ENCODE data around the gene WDR11.

The WDR11 gene, protein sequence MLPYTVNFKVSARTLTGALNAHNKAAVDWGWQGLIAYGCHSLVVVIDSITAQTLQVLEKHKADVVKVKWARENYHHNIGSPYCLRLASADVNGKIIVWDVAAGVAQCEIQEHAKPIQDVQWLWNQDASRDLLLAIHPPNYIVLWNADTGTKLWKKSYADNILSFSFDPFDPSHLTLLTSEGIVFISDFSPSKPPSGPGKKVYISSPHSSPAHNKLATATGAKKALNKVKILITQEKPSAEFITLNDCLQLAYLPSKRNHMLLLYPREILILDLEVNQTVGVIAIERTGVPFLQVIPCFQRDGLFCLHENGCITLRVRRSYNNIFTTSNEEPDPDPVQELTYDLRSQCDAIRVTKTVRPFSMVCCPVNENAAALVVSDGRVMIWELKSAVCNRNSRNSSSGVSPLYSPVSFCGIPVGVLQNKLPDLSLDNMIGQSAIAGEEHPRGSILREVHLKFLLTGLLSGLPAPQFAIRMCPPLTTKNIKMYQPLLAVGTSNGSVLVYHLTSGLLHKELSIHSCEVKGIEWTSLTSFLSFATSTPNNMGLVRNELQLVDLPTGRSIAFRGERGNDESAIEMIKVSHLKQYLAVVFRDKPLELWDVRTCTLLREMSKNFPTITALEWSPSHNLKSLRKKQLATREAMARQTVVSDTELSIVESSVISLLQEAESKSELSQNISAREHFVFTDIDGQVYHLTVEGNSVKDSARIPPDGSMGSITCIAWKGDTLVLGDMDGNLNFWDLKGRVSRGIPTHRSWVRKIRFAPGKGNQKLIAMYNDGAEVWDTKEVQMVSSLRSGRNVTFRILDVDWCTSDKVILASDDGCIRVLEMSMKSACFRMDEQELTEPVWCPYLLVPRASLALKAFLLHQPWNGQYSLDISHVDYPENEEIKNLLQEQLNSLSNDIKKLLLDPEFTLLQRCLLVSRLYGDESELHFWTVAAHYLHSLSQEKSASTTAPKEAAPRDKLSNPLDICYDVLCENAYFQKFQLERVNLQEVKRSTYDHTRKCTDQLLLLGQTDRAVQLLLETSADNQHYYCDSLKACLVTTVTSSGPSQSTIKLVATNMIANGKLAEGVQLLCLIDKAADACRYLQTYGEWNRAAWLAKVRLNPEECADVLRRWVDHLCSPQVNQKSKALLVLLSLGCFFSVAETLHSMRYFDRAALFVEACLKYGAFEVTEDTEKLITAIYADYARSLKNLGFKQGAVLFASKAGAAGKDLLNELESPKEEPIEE

DNA sequence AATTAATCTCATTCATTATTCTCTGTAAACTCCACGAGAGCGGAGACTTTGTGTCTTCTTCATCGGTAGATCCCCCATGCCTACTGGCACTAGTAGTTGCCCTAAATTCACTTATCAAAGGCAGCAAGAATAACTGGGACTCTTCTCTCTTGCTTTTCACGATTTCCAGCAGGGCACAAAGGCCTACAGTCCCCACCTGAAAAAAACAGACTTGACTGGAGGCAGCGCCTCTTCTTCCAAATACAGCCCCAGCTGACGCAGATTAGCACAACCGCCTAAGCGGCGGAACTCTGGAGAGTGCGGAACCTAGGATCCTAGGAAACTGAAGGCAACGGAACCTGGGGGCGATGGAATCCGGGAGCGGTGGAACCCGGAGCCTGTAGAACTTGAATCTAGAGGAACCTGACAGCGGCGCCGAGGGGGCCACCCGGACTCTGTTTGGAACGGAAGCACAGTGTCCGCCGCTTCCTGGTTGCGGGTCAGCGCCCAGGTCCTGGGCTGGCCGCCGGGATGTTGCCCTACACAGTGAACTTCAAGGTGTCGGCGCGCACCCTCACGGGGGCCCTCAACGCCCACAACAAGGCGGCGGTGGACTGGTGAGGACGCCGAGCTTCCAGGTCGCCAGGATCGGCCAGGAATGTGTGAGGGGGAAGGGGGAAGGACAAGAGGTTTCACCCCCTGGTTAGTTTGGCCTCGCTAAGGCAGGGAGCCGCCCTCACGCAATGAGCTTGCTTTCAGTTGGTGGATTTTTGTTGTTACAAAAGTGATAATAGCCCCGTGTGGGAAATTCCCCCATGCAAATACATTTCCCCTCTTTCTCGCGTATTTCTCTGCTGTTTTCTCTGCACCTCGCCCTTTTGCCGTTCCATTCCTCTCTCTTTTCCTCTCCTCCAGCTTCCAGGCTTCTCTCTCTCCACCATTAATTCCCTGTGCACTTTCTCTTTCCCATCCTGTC lies at the start of gene WDR11:
TSS of gene WDR11 (plus strand) at position 452 of the 955 bp plus-strand sequence. CDS start at position 511, 59 bp downstream.
- peak; percentile 79 for DNase-seq

DNA sequence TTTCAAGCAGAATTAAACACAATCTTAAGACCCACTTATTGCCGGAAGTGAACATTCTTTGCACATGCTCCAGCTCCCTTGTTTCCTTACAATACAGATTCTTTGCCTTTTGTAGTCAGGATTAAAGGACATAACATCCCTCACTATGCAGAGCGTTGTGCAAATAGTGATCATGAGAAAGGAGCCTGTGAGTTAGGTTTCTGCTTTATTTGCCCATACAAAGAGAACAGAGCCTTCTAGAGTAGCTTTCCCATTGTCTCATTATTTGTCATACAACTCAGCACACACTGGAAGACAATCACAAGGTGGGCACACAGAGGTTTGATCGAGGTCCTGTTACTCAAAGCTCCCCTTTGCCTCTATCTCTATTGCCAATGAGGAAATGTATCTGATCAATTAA lies 48.2 kb upstream of the WDR11 start:
- DNase-seq: no peak

DNA sequence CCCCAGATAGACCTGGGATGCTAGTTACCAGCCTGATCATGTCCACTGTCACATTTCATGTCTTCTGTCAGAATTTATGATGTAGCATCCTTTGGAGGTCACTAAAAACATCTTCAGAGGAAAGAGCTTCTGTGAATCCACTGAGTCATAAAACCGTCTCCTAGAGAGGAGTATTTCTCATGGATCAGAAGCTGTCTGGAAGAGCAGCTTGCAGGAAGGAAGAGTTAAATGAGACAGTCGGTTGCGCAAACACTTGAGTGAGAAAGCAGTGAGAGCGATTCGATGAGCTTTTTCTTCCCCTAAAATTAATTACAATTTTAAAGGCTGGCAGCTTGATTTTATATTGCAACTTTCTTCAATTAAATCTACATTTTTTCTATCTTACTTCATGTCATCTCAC lies 47.2 kb upstream of the WDR11 start:
- DNase-seq: no peak

DNA sequence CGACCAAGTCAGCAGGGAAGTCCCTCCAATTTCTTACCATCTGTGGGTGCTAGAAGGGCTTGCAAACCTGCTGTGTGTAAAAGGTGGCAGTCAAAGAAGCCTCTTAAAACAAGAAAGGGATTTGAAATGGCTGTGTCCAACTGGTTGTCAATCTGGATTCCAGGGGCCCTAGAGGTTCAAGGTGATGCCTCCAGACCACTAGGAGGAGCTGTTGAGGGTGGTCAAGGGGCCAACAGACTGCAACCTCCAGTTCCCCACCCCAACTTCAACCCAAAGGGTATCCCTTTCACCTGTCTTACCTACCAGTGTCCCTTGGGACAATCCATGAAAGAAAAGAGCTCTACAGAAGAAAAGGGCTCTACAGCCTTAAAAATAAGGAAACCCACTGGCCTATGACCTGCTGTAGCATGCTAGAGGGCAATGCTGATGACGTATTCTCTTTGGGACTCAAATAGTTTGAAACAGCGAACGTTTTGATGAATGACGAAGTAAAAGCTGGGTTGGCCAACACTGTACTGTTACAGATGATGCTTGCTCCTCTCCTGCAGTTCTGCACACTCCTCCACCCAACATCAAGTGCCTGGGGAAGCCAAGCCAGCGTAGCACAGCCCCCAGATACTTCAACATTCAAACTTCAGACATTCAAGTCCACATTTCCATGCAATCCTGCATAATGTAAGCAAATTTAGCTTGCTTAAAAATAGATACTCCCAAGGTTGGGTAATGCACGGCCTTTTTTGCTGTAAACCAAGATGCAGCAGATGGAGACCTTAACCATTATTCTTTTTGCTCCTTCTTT lies 45.9 kb upstream of the WDR11 start:
- no peak for DNase-seq

DNA sequence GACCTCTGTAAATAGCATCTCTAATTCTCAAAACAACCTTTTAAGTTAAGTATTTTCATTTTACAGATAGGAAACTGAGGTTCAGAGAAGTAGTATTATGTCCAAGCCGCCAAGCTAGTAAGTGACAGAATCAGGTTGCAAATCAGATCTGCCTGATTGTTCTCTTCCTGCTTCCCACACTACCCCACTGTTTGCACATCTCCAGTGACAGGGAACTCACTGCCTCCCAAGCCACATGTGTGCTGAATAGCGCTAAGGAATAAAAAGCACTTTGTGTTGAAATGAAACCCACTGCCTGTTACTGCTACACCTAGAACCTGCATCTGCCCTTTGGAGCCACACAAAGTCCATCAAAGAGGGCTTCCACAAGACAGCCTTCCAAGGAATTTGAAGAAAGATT lies 45.1 kb upstream of the WDR11 start:
- no peak for DNase-seq

DNA sequence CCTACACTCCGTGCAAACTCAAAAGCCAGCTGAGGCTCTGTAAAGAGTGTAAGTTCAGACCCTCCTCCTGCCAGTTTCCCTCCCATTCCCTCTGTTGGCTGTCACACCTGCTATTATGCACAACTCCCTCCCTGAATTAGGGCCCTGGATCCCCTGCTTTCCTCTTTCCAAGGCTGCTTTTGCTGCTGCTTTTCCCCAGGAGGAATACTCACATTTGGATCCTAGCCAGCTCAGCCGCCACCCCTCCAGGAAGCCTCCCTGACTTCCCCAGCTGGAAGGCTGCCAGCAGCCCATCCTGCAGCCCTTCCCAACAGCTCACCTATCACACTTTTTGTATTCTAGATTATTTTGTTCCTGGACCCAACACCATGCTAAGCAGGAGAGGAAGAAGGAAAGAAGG lies 40.9 kb upstream of the WDR11 start:
- no peak for DNase-seq

DNA sequence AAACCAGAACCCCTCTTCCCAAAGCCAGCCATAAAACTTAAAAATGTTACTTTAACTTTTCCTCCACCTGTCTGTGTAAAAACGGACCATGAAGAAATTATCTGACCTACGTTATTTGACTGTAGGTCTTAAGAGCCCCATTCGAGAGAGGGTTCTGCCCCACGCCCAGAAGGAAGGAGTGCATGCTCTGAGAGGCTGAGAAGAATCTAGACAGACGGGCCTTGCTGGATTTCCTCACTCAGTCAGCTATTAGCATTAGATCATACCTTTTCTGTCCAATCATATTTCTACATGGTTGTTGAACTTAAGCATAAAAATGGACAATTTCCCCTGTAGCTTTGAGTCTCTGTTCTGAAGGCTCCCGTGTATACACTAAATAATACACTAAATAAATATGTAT lies 38.1 kb upstream of the WDR11 start:
- no peak for DNase-seq

DNA sequence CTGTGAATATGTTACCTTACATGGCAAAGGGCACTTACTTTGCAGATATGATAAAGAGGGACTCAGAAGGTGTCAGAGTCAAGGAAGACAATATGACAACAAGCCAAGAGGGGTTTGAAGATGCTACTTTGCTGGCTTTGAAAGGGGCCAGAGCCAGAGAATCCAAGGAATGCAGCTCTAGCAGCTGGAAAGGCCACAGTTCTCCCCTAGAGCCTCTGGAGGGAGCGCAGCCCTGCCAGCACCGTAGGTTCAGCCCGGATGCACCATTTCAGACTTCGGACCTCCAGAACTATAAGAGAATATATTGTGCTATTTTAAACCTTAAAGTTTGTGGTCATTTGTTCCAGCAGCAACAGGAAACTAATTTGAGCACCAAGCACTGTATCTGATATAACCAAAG lies 32.9 kb upstream of the WDR11 start:
- no peak for DNase-seq

DNA sequence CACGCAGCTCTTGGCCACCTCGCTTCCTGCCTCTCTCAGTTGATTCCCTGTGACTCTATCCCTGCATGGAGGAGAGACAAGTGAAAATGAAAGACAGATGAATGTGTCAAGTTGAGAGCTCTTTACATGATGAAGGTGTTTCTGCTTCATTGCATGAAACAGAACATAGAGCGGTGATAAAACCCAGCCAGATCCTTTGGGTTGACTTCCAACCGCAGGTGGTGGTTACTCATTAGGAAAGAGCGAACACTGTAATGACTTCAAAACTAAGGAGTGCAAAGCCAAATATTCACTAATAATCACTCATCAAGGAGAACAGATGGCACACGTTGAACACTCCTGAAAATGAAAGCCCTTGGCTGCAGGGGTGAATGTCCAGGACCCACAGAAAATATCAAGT lies 31.8 kb upstream of the WDR11 start:
- DNase-seq: no peak

DNA sequence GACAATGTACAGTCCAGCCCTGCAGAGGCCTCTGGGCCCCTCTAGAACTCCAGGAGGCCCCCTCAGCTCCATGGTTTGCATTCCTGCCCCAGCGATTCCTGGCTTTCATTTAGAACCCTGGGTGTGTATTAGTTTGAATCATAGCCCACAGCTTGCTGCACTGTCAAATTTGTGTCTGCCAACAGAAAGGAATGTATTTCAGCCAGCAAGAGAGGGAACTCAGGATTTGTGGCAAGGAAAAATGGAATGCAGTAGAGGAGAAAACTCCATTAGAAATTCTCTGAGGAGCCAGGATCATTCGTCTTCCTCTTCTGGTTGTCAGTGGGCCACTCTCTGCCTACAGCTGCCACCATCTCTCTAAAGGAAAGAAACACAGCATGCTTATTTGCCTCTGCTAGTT lies 27.9 kb upstream of the WDR11 start:
- no peak for DNase-seq

DNA sequence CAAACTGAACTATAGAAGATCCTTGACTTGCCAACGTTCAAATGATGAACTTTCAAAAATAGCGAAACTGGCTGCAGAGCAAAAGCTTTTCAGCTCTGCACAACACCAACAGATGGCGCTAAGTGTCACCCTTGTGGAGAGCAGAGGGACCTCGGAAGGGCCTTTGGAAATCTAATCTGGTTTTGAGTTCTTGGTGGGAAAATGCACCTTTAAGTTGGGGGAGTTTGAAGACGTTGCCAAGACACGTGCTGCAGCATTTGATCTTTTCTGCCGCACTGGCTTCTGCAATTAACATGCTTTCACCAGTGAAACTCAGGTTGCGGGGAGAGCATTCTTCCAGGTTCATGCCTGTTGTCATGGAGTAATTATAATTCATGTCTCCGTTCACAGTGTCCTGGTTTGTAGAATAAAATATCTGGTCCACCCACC lies 26.3 kb upstream of the WDR11 start:
- peak; percentile 17 for DNase-seq

DNA sequence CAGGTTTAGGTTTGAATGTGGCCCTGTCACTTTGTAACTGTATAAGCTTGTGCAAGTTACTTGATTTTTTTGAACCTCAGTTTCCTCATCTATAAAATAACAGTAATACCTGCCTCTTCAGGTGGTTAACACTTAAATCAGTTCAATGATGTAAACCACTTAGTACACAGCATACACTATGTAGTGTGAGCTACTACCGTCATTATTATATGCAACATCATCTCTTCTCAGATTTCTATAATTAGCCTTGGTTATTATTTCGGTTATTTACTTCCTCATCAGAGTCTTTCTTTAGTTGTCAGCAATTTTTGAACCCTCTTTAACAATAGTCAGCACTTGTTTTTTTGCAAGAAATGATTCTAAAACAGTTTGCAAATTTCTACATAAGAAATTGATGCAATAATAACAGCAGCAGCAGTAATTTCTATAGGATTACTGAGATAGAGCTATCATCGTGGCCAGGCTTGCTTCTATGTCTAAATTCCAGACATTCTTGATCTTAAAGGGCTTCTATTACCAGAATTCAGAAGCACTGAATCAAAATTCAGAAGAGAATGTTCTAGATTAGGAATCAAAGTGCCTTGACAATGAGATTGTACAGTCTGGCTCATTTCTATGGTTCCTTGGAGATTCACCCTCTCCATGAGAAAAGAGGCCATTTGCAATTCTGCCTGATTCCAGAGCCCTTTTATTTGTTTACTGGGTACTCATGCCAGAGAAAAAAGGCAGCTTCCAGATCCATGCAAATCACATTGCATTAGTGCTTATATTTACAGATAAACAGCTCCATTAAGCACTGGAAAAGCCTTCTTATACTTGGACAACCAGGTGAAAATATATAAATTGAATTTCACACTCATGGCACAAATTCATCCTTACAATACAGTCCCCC lies 25.0 kb upstream of the WDR11 start:
- no peak for DNase-seq

DNA sequence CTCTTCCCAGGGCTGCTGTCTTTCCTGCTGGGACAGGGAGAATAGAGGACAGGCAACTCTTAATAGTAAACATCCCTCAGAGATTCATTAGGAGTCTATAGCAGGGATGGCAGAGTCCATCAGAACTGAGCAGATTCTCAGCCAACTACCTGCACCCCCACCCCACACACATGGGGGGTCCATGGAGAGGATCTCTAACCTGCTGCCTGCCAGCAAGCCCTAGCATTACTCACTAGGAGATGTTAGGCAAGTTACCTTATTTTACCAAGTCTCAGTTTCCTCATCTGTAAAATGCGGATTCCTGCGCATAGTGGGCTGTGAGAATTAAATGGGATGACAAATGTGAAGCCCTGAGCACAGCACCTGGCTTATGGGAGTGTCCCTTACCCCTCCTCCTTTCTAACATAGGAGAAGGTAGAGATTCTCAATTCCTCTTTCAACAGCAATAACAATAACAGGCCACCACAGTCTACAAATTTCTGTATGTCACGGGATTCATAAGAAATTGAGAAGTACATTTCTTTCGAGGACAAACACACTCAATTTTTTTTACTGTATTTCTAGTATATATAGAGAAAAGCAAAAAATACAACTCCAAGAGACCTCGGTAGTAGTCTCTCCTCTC lies 23.8 kb upstream of the WDR11 start:
- DNase-seq: no peak

DNA sequence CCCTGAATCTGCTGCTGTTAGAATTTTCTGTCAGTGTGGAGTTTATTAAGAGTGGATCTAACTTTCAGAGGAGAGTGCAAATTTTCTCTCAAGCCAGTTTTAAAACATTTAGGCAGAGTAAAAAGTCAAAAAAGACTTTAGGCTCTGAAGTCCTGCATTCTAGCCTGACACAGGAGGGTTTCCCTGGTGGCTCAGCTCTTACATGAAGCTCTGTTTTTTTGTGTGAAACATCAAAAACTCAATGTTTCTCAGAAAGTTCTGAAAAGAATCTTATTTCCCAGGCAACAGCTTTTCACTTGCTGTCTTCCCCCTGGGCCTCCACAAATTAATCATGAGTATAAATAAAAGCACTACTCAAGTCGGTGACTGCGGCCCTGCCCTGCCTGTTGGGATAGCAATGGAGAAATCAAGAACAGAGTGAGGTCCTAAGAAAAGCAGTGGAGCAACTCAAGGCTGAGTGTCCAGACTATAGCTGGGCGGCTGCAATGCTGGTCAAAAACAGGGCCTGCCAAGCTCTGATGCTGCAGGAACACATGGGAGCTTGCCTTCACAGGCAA lies 22.3 kb upstream of the WDR11 start:
- DNase-seq: no peak

DNA sequence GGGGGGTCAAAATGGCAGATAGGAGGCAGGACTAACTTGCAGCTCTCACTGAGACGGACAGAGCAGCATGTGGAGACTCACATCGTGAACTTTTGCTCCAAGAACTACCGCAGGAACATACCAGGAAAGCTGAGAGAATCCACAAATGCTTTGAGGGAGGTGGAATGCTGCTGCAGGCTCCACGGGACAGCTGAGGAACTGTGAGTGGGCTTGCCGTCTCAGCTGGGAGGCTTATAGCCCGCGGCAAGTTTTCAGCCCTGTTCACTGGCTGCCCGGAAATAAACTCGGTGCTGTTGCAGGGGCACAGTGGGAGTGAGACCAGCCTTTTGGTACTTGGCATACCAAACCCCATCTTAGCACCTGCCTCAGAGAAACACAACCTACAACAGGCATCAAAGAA lies 19.1 kb upstream of the WDR11 start:
- no peak for DNase-seq

DNA sequence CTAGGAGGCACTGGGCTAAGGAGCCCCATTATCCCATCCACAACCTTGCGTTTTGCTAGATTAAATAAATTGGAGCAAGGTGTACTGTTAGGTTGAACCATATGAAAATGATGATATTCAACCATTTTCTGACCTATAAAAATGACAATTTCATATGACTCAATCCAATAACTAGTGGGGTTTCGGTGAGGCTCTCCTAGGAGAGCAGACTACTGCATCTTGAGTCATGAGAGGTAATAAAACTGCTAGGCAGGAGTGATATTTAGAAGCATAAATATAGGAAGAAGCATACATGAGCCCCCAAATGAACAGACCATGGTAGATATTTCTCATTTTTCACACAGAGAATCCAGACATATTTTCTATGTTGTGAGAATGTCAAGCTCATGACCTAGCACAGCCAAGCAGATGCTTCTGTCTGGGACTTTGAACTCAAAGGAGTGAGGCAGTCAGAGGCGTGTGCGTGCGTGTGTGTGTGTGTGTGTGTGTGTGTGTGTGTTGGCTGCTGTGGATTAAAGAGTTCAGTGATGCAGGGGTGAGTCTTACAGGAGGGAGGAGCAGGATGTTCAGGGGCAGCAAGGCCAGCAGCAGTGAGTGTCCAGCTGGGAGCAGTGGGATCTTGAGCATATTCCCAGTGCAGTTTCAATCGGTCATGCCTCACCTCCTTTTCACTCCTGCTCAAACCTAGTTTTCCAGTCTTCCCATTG lies 17.8 kb upstream of the WDR11 start:
- DNase-seq: no peak

DNA sequence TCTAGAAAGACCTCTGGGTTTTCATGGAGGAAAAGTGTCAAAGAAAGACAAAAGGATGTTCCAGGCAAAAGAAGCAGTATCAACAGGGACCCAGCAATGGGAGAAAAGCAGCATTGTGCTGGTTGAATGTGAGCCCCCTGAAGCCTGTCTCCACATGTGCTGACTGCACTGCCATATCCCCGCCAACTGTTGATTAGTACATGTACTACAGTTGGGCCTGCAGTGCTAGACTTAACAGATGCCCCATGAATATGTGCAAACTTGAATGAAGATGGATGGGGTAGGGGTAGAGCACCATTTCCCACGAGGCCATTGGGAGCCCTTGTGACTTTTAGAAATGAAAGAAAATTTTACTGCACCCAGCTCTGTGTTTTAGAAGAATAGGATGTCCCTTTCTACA lies 15.6 kb upstream of the WDR11 start:
- no peak for DNase-seq

DNA sequence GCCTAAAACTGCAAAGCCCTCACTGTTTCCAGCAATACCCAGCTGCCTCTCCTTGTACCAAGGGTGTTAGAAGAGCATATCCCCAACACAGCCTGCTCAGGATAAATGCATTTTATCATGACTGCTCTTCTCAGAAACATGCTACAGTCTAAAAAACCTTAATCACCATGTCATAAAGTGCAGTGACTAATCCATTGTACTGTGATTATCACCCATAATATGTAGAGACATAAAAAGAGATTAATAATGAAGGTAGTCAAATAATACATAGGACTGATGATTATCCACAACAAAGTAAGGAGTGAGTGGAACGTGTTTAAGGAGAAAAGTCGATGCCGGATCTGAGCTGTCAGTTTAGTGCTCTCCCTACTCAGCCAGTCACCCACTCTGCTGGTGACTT lies 12.2 kb upstream of the WDR11 start:
- DNase-seq: no peak
